ENCODE data around the gene COPS8. TPM values are rescaled to one million over a fixed set of nuclear protein-coding genes. Genes with fewer than 3 reads are reported as not detected.

The COPS8 gene
- total RNA-seq, 4 donors from 2014 or later = 108 to 158 (median 120) TPM

DNA sequence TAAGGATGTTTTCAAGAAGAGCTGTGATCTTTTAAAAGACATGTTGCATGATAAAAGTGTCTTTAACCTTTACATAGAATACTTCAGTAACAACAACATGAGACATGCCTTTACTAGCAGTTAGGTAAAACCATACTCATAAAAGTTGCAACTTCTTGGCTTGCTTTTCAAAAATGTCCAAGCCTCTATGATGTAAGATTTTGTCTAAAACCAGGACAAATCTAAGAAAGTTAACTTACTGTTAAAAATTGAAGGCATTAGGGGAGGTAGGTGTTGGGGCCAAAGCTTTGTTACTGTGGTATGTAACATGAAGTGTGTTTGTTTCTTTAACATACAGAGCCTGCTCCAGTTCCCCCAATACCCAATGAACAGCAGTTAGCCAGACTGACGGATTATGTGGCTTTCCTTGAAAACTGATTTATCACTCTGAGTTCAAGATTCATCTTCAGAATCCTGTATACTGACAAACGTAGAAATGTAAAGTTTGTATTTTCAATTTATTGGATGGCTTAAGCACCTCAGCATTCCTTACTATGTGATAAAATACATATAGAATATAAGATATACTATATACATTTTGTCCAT, 11.7 kb downstream of the COPS8 start:
- no peak for TF ChIP-seq POLR2AphosphoS5 (IDR thresholded peaks at IDR 0.05)
- TF ChIP-seq POLR2A (IDR thresholded peaks at IDR 0.05) = no peak
- H3K4me3 ChIP-seq = no peak overlapping the region
- H3K4me1 ChIP-seq = peaks cover 7 to 24% (median 11%) of the 10 kb centered on the region in 3 donors
- 63 to 71% methylated on average over 1 to 2 of the region's 2 CpGs for WGBS, 2 donors (ENCODE audit: low coverage in 1 of 2)
- H3K9me3 ChIP-seq = no peaks in the 10 kb centered on the region
- peaks cover 4 to 86% of the 10 kb centered on the region in 2 donors for H3K36me3 ChIP-seq
- H3K27me3 ChIP-seq = no peaks in the 10 kb centered on the region
- H3K27ac ChIP-seq = peak overlapping the region in 1 of 4 donors; percentile 6
- ATAC-seq = no peak

DNA sequence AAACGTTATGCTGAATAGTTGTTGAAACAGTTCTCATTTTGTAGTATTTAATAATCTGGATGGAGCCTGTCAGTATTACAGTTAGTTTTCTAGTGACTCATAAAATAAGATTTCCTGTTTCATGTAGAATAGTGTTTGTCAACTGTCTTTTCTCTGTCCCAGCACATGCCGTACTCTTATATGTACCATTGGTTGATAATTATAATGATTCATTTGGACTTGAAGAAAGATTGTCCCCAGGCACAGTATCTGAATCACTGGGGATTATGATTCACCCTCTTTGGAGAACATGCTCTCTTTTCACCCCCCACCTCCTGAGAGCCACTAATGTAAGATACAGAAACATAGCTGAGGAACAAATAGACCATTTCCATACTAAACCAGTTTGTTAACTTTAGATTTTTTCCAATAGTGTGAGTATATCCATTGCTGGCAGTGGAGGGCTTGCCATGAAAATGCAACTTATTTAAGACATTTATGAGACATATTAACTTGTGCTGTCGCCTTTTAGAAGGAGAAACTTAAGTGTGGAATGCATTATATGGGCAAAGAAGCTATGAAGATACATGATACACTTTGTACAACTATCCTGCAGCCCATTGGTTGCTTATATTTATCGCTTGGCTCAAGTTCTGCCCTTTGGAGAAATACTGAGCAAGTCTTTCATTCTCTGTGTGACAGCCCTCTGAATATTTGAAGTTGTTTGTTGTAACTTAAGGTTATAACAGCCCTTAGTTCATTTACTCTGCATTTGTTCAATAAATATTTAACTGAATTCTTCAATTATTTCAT, 12.4 kb downstream of the COPS8 start:
- peak; percentile 59 for ATAC-seq
- Histone ChIP-seq H3K27me3 (no peaks in the 10 kb centered on the region), H3K27ac (no peak overlapping the region), H3K4me1 (peaks cover 0 to 17% (median 5%) of the 10 kb centered on the region in 3 donors), H3K9me3 (no peaks in the 10 kb centered on the region), H3K4me3 (no peak overlapping the region), H3K36me3 (peaks cover 4 to 93% of the 10 kb centered on the region in 2 donors)
- 65 to 73% methylated on average over 4 of the region's 4 CpGs for WGBS, 2 donors (ENCODE audit: low coverage in 1 of 2)
- TF ChIP-seq, protein P1, sequence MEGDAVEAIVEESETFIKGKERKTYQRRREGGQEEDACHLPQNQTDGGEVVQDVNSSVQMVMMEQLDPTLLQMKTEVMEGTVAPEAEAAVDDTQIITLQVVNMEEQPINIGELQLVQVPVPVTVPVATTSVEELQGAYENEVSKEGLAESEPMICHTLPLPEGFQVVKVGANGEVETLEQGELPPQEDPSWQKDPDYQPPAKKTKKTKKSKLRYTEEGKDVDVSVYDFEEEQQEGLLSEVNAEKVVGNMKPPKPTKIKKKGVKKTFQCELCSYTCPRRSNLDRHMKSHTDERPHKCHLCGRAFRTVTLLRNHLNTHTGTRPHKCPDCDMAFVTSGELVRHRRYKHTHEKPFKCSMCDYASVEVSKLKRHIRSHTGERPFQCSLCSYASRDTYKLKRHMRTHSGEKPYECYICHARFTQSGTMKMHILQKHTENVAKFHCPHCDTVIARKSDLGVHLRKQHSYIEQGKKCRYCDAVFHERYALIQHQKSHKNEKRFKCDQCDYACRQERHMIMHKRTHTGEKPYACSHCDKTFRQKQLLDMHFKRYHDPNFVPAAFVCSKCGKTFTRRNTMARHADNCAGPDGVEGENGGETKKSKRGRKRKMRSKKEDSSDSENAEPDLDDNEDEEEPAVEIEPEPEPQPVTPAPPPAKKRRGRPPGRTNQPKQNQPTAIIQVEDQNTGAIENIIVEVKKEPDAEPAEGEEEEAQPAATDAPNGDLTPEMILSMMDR (IDR thresholded peaks at IDR 0.05) = no peak
- no peak for TF ChIP-seq POLR2A (IDR thresholded peaks at IDR 0.05)
- no peak for TF ChIP-seq EP300 (IDR thresholded peaks at IDR 0.05)
- TF ChIP-seq POLR2AphosphoS5 (IDR thresholded peaks at IDR 0.05) = peak; percentile 78

DNA sequence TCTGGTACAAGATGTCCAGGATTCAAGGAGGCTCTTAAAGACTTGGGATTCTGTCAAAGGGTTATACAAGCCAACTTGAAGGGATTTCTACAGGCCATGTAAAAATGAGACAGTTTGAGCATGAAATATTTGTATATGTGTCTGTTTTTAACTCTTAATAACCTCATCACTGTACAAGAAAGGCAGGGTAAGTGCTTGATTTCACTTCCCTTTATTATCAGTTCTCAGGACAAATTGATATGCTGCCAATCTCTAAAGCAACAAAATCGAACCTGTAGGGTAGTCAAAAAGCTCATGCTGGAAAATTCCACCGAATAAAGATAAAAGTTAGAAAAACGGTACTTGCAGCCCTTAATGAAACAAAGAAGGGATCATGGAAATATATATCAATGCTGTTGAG, 14.1 kb downstream of the COPS8 start:
- 86 to 89% methylated on average over 2 to 3 of the region's 3 CpGs for WGBS, 2 donors (ENCODE audit: low coverage in 1 of 2)

DNA sequence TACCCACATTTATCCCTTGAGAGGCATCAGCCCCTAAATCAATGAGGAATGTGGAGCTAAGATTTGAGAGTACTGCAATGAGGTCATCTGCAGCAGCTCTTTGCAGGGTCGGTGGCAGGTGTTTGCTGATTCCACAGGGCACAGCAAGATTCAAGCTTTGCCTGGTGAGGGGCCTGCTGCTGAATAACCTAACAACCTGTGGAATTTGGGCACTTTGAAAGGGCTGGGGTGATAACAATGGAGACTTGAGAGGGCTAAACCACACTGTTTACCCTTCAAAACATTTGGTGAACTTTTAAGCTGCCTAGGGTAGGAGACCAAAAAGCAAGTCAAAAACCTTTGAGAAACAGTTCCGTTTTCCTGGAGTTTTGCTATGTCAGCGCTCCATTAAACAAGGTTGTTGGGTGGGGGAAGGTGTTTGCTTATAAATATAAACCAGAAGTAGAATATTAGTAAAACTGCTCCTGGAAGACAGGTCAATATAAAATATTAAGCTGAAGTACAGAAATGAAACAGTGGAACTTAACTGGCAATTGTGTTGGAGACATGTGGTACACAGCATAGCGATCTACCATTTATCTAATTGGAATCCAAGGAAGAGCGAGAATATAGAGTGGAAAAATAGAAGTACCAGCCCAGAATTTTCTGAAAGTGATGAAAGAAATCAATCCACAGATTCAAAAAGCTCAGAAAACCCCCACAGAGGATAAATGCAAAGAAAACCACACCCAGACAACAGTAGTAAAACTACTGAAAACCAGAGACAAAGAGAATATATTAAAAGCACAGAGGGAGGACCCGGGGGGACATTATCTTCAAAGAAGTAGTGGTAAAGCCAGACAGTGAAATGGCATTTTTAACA, 15.7 kb downstream of the COPS8 start:
- Histone ChIP-seq H3K36me3 (peaks cover 0 to 82% of the 10 kb centered on the region in 2 donors), H3K4me3 (no peak overlapping the region), H3K4me1 (no peaks in the 10 kb centered on the region), H3K27ac (no peak overlapping the region), H3K27me3 (no peaks in the 10 kb centered on the region), H3K9me3 (no peaks in the 10 kb centered on the region)
- WGBS, 2 donors (ENCODE audit: low coverage in 1 of 2) = 92 to 100% methylated on average over 5 to 6 of the region's 6 CpGs
- ATAC-seq = no peak
- TF ChIP-seq POLR2A (IDR thresholded peaks at IDR 0.05) = no peak
- TF ChIP-seq, protein P1 (IDR thresholded peaks at IDR 0.05) = no peak
- TF ChIP-seq EP300 (IDR thresholded peaks at IDR 0.05) = no peak
- no peak for TF ChIP-seq POLR2AphosphoS5 (IDR thresholded peaks at IDR 0.05)

More for the DNA sequence above, 14.1 kb downstream of the COPS8 start:
- peaks cover 4 to 91% of the 10 kb centered on the region in 2 donors for H3K36me3 ChIP-seq
- TF ChIP-seq POLR2AphosphoS5 (IDR thresholded peaks at IDR 0.05) = no peak
- TF ChIP-seq EP300 (IDR thresholded peaks at IDR 0.05) = no peak
- TF ChIP-seq, protein P1 (IDR thresholded peaks at IDR 0.05) = no peak
- TF ChIP-seq POLR2A (IDR thresholded peaks at IDR 0.05) = no peak
- no peaks in the 10 kb centered on the region for H3K27me3 ChIP-seq
- peaks cover 0 to under 1% (median 0%) of the 10 kb centered on the region in 3 donors for H3K4me1 ChIP-seq
- no peak overlapping the region for H3K4me3 ChIP-seq
- ATAC-seq = no peak
- no peak overlapping the region for H3K27ac ChIP-seq
- H3K9me3 ChIP-seq = no peaks in the 10 kb centered on the region

DNA sequence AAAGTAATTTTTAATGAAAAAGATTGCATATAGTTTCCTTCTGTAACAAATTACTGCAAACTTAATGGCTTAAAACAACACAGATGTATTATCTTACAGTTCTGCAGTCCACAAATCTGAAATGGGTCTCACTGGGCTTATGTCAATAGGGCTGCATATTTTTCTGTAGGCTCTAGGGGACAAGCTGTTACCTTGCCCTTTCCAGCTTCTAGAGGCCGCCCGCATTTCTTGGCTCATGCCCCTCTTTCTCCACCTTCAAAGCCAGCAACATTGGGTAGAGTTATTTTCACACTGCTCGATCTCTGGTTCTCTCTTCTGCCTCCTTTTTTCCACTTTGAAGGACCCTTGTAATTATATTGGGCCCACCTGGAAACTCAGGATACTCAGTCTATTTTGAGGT, 16.7 kb downstream of the COPS8 start:
- no peak for ATAC-seq
- Histone ChIP-seq H3K36me3 (peaks cover 0 to 71% of the 10 kb centered on the region in 2 donors), H3K27me3 (no peaks in the 10 kb centered on the region), H3K9me3 (no peaks in the 10 kb centered on the region), H3K27ac (no peak overlapping the region), H3K4me3 (no peak overlapping the region), H3K4me1 (no peaks in the 10 kb centered on the region)
- TF ChIP-seq POLR2A (IDR thresholded peaks at IDR 0.05) (no peak), EP300 (IDR thresholded peaks at IDR 0.05) (no peak), POLR2AphosphoS5 (IDR thresholded peaks at IDR 0.05) (no peak)
- TF ChIP-seq, protein P1 (IDR thresholded peaks at IDR 0.05) = no peak
- 88 to 100% methylated on average over 3 of the region's 3 CpGs for WGBS, 2 donors (ENCODE audit: low coverage in 1 of 2)

All from gastroesophageal sphincter (tissue), 4 donors.